H1 (cell line): ENCODE data around the gene NAV3. TPM values are rescaled to one million over a fixed set of nuclear protein-coding genes. Genes with fewer than 3 reads are reported as not detected.

ENCODE experiments used
- CTCF ChIA-PET: fragments of 300-600 bp; sonication (Branson Sonifier 250); formaldehyde crosslinking; loops from one replicate; lab custom pipeline; 2021; ENCODE audit not compliant: partially characterized antibody; lab: Charles Lee
- POLR2A ChIA-PET: fragments of 300-600 bp; sonication (Branson Sonifier 250); formaldehyde crosslinking; loops from one replicate; lab custom pipeline; 2021; ENCODE audit warnings: inconsistent platforms; ENCODE audit not compliant: partially characterized antibody; lab: Charles Lee
- DNase-seq, 2 experiments: peaks; one replicate each; pipeline versions ENCODE4 v3.0.0 to v3.0.0-alpha.2; 2010 to 2022; ENCODE audit warnings: low spot score in 2 of 2, low read depth in 1 of 2, mixed read lengths in 1 of 2
- FAIRE-seq: peaks from 2 replicates; lab custom pipeline; 2011; peaks lifted over from hg19 to GRCh38; lab: Jason Lieb, UNC
- H2AFZ ChIP-seq: 2 replicates; pipeline ENCODE4 v1.8.1; 2012; ENCODE audit warnings: low read length, inconsistent platforms
- H2AK5ac ChIP-seq: 2 replicates; pipeline ENCODE4 v1.6.1; 2013; ENCODE audit warnings: low read depth, low read length
- H2BK120ac ChIP-seq: replicated peaks from 2 replicates; pipeline ENCODE3; 2013; ENCODE audit warnings: low read depth, low read length, inconsistent platforms
- H2BK12ac ChIP-seq: 2 replicates; pipeline ENCODE4 v1.6.1; 2013; ENCODE audit warnings: low read depth, low read length
- H2BK15ac ChIP-seq: 2 replicates; pipeline ENCODE4 v1.6.1; 2013; ENCODE audit warnings: low read length
- H2BK20ac ChIP-seq: 2 replicates; pipeline ENCODE4 v1.6.1; 2013; ENCODE audit warnings: low read length
- H2BK5ac ChIP-seq: 2 replicates; pipeline ENCODE4 v1.6.1; 2013; ENCODE audit warnings: low read depth, low read length
- H3K14ac ChIP-seq: 2 replicates; pipeline ENCODE4 v1.6.1; 2013; ENCODE audit warnings: inconsistent platforms; ENCODE audit not compliant: insufficient read length
- H3K18ac ChIP-seq: 2 replicates; pipeline ENCODE4 v1.6.1; 2013; ENCODE audit warnings: low read length; ENCODE audit errors: extremely low read depth
- H3K23ac ChIP-seq: 2 replicates; pipeline ENCODE4 v1.6.1; 2013; ENCODE audit warnings: inconsistent platforms; ENCODE audit not compliant: insufficient read length
- H3K23me2 ChIP-seq: 2 replicates; pipeline ENCODE4 v1.6.1; 2013; ENCODE audit warnings: low read depth, low read length
- H3K27ac ChIP-seq: 2 replicates; pipeline ENCODE4 v1.6.1; 2011; ENCODE audit warnings: low read depth, low read length, inconsistent platforms
- H3K27me3 ChIP-seq, 4 experiments: replicated peaks in 1 of 4; 1 replicate in 1 of 4; 2 replicates in 3 of 4; pipeline versions ENCODE4 v1.6.1 to v1.8.1; 2011 to 2013; ENCODE audit warnings: low read length in 3 of 4, mild to moderate bottlenecking in 3 of 4, inconsistent platforms in 2 of 4, mixed read lengths in 2 of 4, moderate library complexity in 1 of 4; ENCODE audit not compliant: control insufficient read depth in 3 of 4, insufficient read depth in 3 of 4; ENCODE audit errors: extremely low read depth in 1 of 4
- H3K36me3 ChIP-seq, 4 experiments: 2 replicates each; pipeline versions ENCODE4 v1.6.1 to v1.8.1; 2011 to 2013; ENCODE audit warnings: mild to moderate bottlenecking in 4 of 4, low read length in 3 of 4, moderate library complexity in 2 of 4, control low read depth in 1 of 4, inconsistent platforms in 1 of 4; ENCODE audit not compliant: insufficient read depth in 4 of 4, control insufficient read depth in 2 of 4
- H3K4ac ChIP-seq: replicated peaks from 2 replicates; pipeline ENCODE3; 2013; ENCODE audit warnings: low read length, low read depth, mixed read lengths, inconsistent platforms; ENCODE audit not compliant: insufficient read length
- H3K4me1 ChIP-seq, 4 experiments: replicated peaks in 1 of 4; 1 replicate in 1 of 4; 2 replicates in 3 of 4; pipeline versions ENCODE4 v1.6.1 to v1.8.1; 2011 to 2013; ENCODE audit warnings: low read length in 3 of 4, inconsistent platforms in 2 of 4, mixed read lengths in 1 of 4; ENCODE audit not compliant: insufficient read depth in 4 of 4, control insufficient read depth in 3 of 4
- H3K4me2 ChIP-seq, 2 experiments: 2 replicates each; pipeline versions ENCODE4 v1.6.1 to v1.8.1; 2011 to 2013; ENCODE audit warnings: low read depth in 2 of 2, low read length in 2 of 2, control low read depth in 1 of 2, inconsistent platforms in 1 of 2, mild to moderate bottlenecking in 1 of 2; ENCODE audit not compliant: insufficient read depth in 1 of 2
- H3K4me3 ChIP-seq, 4 experiments: fragments of 200-600, 300-600 bp in 1 of 4; sonication (generic), shearing (Covaris generic), sonication (Bioruptor Twin) in 1 of 4; 2 replicates each; pipeline versions ENCODE4 v1.5.1 to v1.8.1; 2011 to 2016; ENCODE audit warnings: low read length in 4 of 4, low read depth in 3 of 4, control low read depth in 2 of 4, inconsistent platforms in 2 of 4, mild to moderate bottlenecking in 2 of 4, mixed read lengths in 1 of 4, moderate library complexity in 1 of 4; ENCODE audit not compliant: insufficient read depth in 2 of 4; ENCODE audit errors: extremely low read depth in 1 of 4
- H3K56ac ChIP-seq: replicated peaks from 2 replicates; pipeline ENCODE3; 2013; ENCODE audit warnings: low read depth, mild to moderate bottlenecking, mixed read lengths, low read length, inconsistent platforms; ENCODE audit not compliant: insufficient read length
- H3K79me1 ChIP-seq: 2 replicates; pipeline ENCODE4 v1.6.1; 2013; ENCODE audit warnings: low read depth, low read length, control low read depth
- H3K79me2 ChIP-seq, 2 experiments: 2 replicates each; pipeline versions ENCODE4 v1.6.1 to v1.8.1; 2012 to 2013; ENCODE audit warnings: low read length in 2 of 2, mild to moderate bottlenecking in 2 of 2, inconsistent platforms in 1 of 2; ENCODE audit not compliant: insufficient read depth in 2 of 2, control insufficient read depth in 1 of 2
- H3K9ac ChIP-seq, 4 experiments: replicated peaks in 1 of 4; 1 replicate in 1 of 4; 2 replicates in 3 of 4; pipeline versions ENCODE4 v1.6.1 to v1.8.1; 2011 to 2013; ENCODE audit warnings: low read depth in 3 of 4, low read length in 3 of 4, control low read depth in 2 of 4, mild to moderate bottlenecking in 2 of 4, moderate library complexity in 2 of 4, inconsistent platforms in 1 of 4; ENCODE audit errors: extremely low read depth in 1 of 4
- H3K9me3 ChIP-seq, 2 experiments: 2 replicates each; pipeline versions ENCODE4 v1.6.1 to v1.8.1; 2012 to 2013; ENCODE audit warnings: mild to moderate bottlenecking in 2 of 2, moderate library complexity in 2 of 2, control low read depth in 1 of 2, inconsistent platforms in 1 of 2, low read depth in 1 of 2, low read length in 1 of 2, mixed read lengths in 1 of 2; ENCODE audit not compliant: insufficient read depth in 2 of 2
- H4K20me1 ChIP-seq, 2 experiments: replicated peaks in 1 of 2; 2 replicates each; pipeline versions ENCODE3 to v1.8.1; 2011 to 2013; ENCODE audit warnings: inconsistent platforms in 2 of 2, low read length in 2 of 2, mild to moderate bottlenecking in 1 of 2; ENCODE audit not compliant: insufficient read depth in 2 of 2, control insufficient read depth in 1 of 2
- H4K5ac ChIP-seq: 2 replicates; pipeline ENCODE4 v1.6.1; 2013; ENCODE audit warnings: low read length, low read depth, mixed read lengths, inconsistent platforms; ENCODE audit not compliant: insufficient read length
- H4K8ac ChIP-seq: 2 replicates; pipeline ENCODE4 v1.8.0; 2013; ENCODE audit warnings: mild to moderate bottlenecking, moderate library complexity, low read length, inconsistent platforms; ENCODE audit not compliant: insufficient read depth; ENCODE audit errors: extremely low read depth
- H4K91ac ChIP-seq: replicated peaks from 2 replicates; pipeline ENCODE3; 2013; ENCODE audit warnings: low read length, mixed read lengths, inconsistent platforms; ENCODE audit not compliant: insufficient read length
- CHD2 ChIP-seq: IDR thresholded peaks from 2 replicates; pipeline ENCODE4 v1.6.1; 2012; ENCODE audit warnings: low read length, improper control_type of control experiment
- EGR1 ChIP-seq: IDR thresholded peaks from 2 replicates; pipeline ENCODE4 v1.6.1; 2011; ENCODE audit warnings: low read depth, low read length, borderline replicate concordance
- EP300 ChIP-seq, 2 experiments: IDR thresholded peaks; 1 replicate in 1 of 2; 2 replicates in 1 of 2; pipeline ENCODE4 v1.6.1; 2011 to 2012; ENCODE audit warnings: low read depth in 2 of 2, low read length in 2 of 2, mild to moderate bottlenecking in 2 of 2, borderline replicate concordance in 1 of 2, inconsistent platforms in 1 of 2, moderate library complexity in 1 of 2
- EZH2 ChIP-seq: fragments of 200-600 bp; sonication (generic); IDR thresholded peaks from 2 replicates; pipeline ENCODE4 v1.7.1; 2012; ENCODE audit warnings: low read depth, mild to moderate bottlenecking, moderate library complexity, low read length, inconsistent platforms; ENCODE audit not compliant: severe bottlenecking
- HDAC2 ChIP-seq, 2 experiments: fragments of 300-600 bp in 1 of 2; sonication (generic) in 1 of 2; IDR thresholded peaks; 2 replicates each; pipeline ENCODE4 v1.6.1; 2011 to 2012; ENCODE audit warnings: low read depth in 2 of 2, low read length in 2 of 2, mild to moderate bottlenecking in 2 of 2, moderate library complexity in 2 of 2, borderline replicate concordance in 1 of 2, inconsistent platforms in 1 of 2
- HDAC6 ChIP-seq: IDR thresholded peaks from one replicate; pipeline ENCODE4 v1.7.1; 2012; ENCODE audit warnings: low read depth, mild to moderate bottlenecking, inconsistent platforms, low read length, moderate library complexity
- JUND ChIP-seq: IDR thresholded peaks from 2 replicates; pipeline ENCODE4 v1.6.1; 2011; ENCODE audit warnings: mild to moderate bottlenecking, improper control_type of control experiment, low read length
- KDM4A ChIP-seq: IDR thresholded peaks from one replicate; pipeline ENCODE4 v1.7.1; 2012; ENCODE audit warnings: low read depth, mild to moderate bottlenecking, moderate library complexity, low read length, inconsistent platforms; ENCODE audit not compliant: severe bottlenecking
- MAFK ChIP-seq: IDR thresholded peaks from 2 replicates; pipeline ENCODE4 v1.6.1; 2012; ENCODE audit warnings: low read depth, mild to moderate bottlenecking, improper control_type of control experiment, low read length
- RBBP5 ChIP-seq: IDR thresholded peaks from 2 replicates; pipeline ENCODE4 v1.7.1; 2012; ENCODE audit warnings: low read depth, mild to moderate bottlenecking, inconsistent platforms, low read length, moderate library complexity, borderline replicate concordance
- SIN3A ChIP-seq, 2 experiments: IDR thresholded peaks in 1 of 2; conservative IDR thresholded peaks in 1 of 2; 2 replicates each; pipeline ENCODE4 v1.6.1; 2011 to 2012; ENCODE audit warnings: low read length in 2 of 2, improper control_type of control experiment in 1 of 2, low read depth in 1 of 2, mild to moderate bottlenecking in 1 of 2
- SRF ChIP-seq: IDR thresholded peaks from 2 replicates; pipeline ENCODE4 v1.6.1; 2011; ENCODE audit warnings: mild to moderate bottlenecking, low read depth, low read length, moderate library complexity
- TEAD4 ChIP-seq: IDR thresholded peaks from 2 replicates; pipeline ENCODE4 v1.6.1; 2012; ENCODE audit warnings: low read depth, low read length, inconsistent platforms, mixed read lengths
- WGBS, 2 experiments: shearing (Covaris generic) in 1 of 2; methylation state at CpG; one replicate each; pipeline versions ENCODE4 v1.1.6 to v1.1.7; 2013 to 2015; ENCODE audit warnings: low lambda C conversion rate in 2 of 2, mixed read lengths in 2 of 2, inconsistent platforms in 1 of 2, low coverage in 1 of 2, missing lambda C conversion rate in 1 of 2; ENCODE audit not compliant: insufficient replicate concordance in 2 of 2, insufficient coverage in 1 of 2, insufficient read length in 1 of 2; ENCODE audit errors: extremely low coverage in 1 of 2, missing lambda C conversion rate in 1 of 2; 5-methylcytosine and 5-hydroxymethylcytosine counted together
- polyA plus RNA-seq, 7 experiments: library from polyadenylated mRNA; depleted of rRNA in 3 of 7; stranded (reverse) in 5 of 7; unstranded in 2 of 7; fragments of >200 nt in 5 of 7; fragments of 200-250 nt in 2 of 7; gene quantifications; 1 replicate in 5 of 7; 2 replicates in 1 of 7; 4 replicates in 1 of 7; pipeline versions ENCODE4 v1.2.1 to v1.2.3, GENCODE V29; 2011 to 2013; ENCODE audit warnings: missing spikeins in 2 of 7, mixed read lengths in 2 of 7
- total RNA-seq: library from RNA; stranded (reverse); fragmentation: NEBNext Ultra II Directional; extraction: Animal tissue kit (Norgen Biotek cat#: 25700); gene quantifications from 2 replicates; pipeline ENCODE4 v1.2.1, GENCODE V29; 2021

NAV3 gene
- total and polyA plus RNA-seq, 2 of the 8 experiments (the other 6 are each of a cell fraction or from before 2014, with no cell fraction given) = 0.47 to 5.0 TPM

DNA sequence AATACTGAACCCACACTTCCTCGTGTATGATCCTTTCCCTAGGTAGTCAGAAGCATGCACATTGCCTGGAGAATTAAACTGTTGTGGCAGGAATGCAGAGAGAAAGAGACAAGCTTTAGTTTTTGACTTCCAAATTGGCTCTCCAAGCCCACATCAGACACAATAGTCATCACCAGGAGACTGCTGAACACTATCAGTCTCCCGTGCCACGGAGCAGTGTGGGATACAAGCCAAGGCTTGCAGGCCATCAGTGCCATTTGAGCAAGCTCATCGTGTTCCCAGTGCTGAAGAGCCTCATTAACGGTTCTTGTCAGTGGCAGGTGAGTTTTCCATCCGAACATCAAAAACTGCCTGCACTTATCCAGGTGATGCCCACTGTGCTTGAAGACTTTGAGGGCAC lies 410.8 kb downstream of the NAV3 start:
- H4K91ac ChIP-seq = no peak overlapping the region
- H3K9ac ChIP-seq = no peak overlapping the region
- CTCF ChIA-PET = interaction anchor here (1.7 kb wide), 1 partner anchor 11 kb away, joined by 7 read pairs; no protein-coding TSS in a partner anchor
- H2BK120ac ChIP-seq = no peak overlapping the region
- H3K36me3 ChIP-seq = no peaks in the 10 kb centered on the region
- H2AFZ ChIP-seq = no peak overlapping the region
- DNase-seq (no peak), FAIRE-seq (no peak)
- no peak overlapping the region for H3K4ac ChIP-seq
- H2BK5ac ChIP-seq = no peak overlapping the region
- H3K4me1 ChIP-seq = peaks cover 0 to 23% (median 2%) of the 10 kb centered on the region in 4 experiments; a peak in 2 of 7 replicates
- H3K14ac ChIP-seq = no peak overlapping the region
- no peak overlapping the region for H3K56ac ChIP-seq
- H3K23ac ChIP-seq = no peak overlapping the region
- no peak overlapping the region; the same call in 1 of the 2 replicates for H2BK15ac ChIP-seq
- no peaks in the 10 kb centered on the region for H3K79me2 ChIP-seq
- POLR2A ChIA-PET = interaction anchor here (1.0 kb wide), 1 partner anchor 11 kb away, joined by 3 read pairs; no protein-coding TSS in a partner anchor
- 0 out of 2 replicates have a peak overlapping the region, but pooled peaks have one; percentile 5 for H3K18ac ChIP-seq
- no peaks in the 10 kb centered on the region for H4K20me1 ChIP-seq
- H3K4me2 ChIP-seq = no peak overlapping the region
- H3K27me3 ChIP-seq = no peaks in the 10 kb centered on the region
- H3K79me1 ChIP-seq = no peaks in the 10 kb centered on the region
- no peak overlapping the region for H3K4me3 ChIP-seq
- no peaks in the 10 kb centered on the region for H3K9me3 ChIP-seq
- peak overlapping the region; percentile 15; the same call in 1 of the 2 replicates for H2BK20ac ChIP-seq
- H3K27ac ChIP-seq = no peak overlapping the region
- H2BK12ac ChIP-seq = peak overlapping the region; percentile 18; the same call in 1 of the 2 replicates
- H4K5ac ChIP-seq = no peak overlapping the region
- no peak overlapping the region for H4K8ac ChIP-seq
- WGBS, 2 experiments = 89% methylated on average over 6 of the region's 6 CpGs; no CpG with 5 or more reads in 1 of the 2 experiments
- H3K23me2 ChIP-seq = no peaks in the 10 kb centered on the region
- H2AK5ac ChIP-seq = no peak overlapping the region
- TF ChIP-seq SRF (no peak), EGR1 (no peak), HDAC6 (no peak), HDAC2 (IDR thresholded peaks at IDR 0.05; ENCODE audit: borderline replicate concordance in 1 of 2, low read depth in 2 of 2, low read length in 2 of 2) (no peak), TEAD4 (no peak), EP300 (IDR thresholded peaks at IDR 0.05; ENCODE audit: borderline replicate concordance in 1 of 2, low read depth in 2 of 2, low read length in 2 of 2) (no peak), RBBP5 (no peak), JUND (no peak), EZH2 (no peak), CHD2 (no peak), KDM4A (no peak), SIN3A (conservative IDR thresholded peaks at IDR 0.05 in 1 of 2, IDR thresholded peaks at IDR 0.05 in 1 of 2; ENCODE audit: low read depth in 1 of 2, low read length in 2 of 2) (no peak), MAFK (no peak)
